ENCODE results near the gene EDRF1.

The EDRF1 gene

GRCh38 chr10:125788156-125789034 lies 68.9 kb downstream of the EDRF1 start:
- DNase-seq, result no peak

GRCh38 chr10:125792342-125793300 lies 73.1 kb downstream of the EDRF1 start:
- DNase-seq, result no peak

- DNase-seq, result no peak
These were observed 75.6 kb downstream of the EDRF1 start for GRCh38 chr10:125795128-125795527.

GRCh38 chr10:125795637-125796190 lies 76.2 kb downstream of the EDRF1 start:
- DNase-seq, result no peak

- DNase-seq, result no peak
These were observed 77.9 kb downstream of the EDRF1 start for GRCh38 chr10:125797424-125797823.

GRCh38 chr10:125797994-125798662 lies 78.6 kb downstream of the EDRF1 start:
- DNase-seq, result no peak

- no peak for DNase-seq
These were observed 80.1 kb downstream of the EDRF1 start for GRCh38 chr10:125799451-125800182.

GRCh38 chr10:125801574-125801973 lies 82.1 kb downstream of the EDRF1 start:
- no peak for DNase-seq

GRCh38 chr10:125802131-125802530 lies 82.6 kb downstream of the EDRF1 start:
- no peak for DNase-seq

- DNase-seq, result no peak
These were observed 83.2 kb downstream of the EDRF1 start for GRCh38 chr10:125802739-125803138.

- DNase-seq, result no peak
These were observed 88.5 kb downstream of the EDRF1 start for GRCh38 chr10:125808047-125808446.

- peak; percentile 44 for DNase-seq
These were observed 91.7 kb downstream of the EDRF1 start for GRCh38 chr10:125811251-125811650.

GRCh38 chr10:125812128-125812750 lies 92.7 kb downstream of the EDRF1 start:
- peak; percentile 75 for DNase-seq
